GM21390 (cell line): ENCODE data around the gene EPHA2.
"Not testable (repeated sequence)": the region's sequence is repeated elsewhere in the genome, so short reads cannot be mapped to it uniquely, and the experiment has no call there.

Experiments
- ATAC-seq: cut with Tn5 transposase; IDR thresholded peaks from one replicate; pipeline ENCODE4 v1.9.1; 2021; ENCODE audit not compliant: unreplicated experiment

EPHA2 gene

DNA sequence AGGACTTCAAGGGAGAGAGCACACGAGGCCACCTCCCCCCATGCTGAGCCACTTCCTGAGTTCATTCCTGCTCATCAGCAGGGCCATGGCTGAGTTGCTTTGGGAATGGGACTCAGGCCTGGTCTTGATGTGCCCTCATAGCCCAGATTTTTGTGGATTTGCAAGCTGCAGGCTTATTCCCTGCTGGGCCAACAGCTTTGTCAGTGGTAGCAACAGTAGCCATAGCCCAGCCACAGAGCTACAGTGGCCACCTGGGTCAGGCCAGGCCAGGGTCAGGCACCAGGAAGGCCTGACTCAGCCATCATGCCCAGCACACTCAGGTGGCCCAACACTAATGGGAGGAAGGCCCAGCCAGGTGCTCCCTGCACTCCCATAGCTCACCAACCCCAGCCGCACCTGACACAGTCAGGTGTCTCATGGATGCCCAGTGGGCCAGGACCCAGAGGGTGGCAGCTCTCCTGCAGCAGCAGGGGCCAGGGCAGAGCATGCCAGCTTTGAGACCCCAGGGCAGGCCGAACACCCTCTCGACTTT is 33.5 kb downstream of the EPHA2 start:
- ATAC-seq, result no peak

DNA sequence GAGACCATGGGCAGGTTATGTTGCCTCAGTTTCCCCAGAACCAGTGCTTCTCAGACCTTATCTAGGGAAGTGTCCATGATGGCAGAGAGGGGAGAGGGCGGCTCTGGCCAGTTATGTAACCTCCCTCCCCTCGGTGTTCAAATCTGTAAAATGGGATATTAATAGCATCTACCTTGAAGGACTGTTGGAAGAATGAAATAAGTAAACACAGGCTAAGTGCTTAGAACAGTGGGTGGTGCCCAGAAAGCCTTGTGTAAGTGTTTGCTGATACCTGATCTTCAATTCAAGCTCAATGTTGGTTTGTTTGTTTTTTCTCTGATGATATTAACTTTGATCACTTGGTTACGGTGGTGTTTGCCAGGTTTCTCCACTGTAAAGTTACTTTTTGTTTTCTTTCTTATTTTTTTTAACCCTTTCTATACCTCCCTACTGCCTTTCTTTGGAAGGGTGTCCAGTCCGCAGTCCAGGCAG is 34.9 kb downstream of the EPHA2 start:
- no peak for ATAC-seq

GRCh38 chr1:16120407-16120806 is 35.5 kb downstream of the EPHA2 start:
- no peak for ATAC-seq

DNA sequence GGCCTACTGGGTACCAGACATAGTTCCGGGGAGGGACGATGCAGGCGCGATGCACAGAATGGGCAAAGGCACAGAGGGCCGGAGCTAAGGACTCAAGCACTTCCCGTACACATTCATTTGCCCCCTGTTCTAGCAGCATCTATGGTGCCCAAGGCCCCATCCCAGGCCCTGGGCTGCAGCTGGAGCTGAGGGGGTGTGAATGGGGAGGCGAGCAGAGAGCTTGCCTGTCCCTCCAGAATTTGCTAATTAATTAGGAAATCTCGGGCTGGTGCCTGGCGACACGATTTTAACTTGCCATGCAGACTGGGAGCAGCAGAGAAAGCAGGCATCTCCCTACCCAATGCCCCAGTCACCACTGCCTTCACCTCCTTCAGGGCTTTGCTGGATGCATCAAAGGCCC is 35.9 kb downstream of the EPHA2 start:
- no peak for ATAC-seq

DNA sequence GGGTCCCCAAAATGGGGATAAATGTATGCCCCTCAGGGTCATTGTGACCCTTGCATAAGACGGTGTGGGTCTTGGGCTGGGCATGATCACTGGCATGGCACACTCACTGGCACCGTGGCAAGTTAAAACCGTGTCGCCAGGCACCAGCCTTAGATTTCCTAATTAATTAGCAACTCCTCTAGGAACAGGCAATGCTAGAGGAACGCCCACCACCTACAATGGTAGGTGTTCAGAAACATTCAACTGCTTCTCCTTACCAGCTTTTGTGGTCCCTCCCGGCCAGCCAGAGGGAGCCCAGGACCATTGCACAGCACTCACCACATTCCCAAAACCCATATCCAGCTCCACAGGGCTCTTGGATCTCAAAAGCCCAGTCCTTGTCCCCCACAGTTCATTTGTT is 36.4 kb downstream of the EPHA2 start:
- no peak for ATAC-seq

DNA sequence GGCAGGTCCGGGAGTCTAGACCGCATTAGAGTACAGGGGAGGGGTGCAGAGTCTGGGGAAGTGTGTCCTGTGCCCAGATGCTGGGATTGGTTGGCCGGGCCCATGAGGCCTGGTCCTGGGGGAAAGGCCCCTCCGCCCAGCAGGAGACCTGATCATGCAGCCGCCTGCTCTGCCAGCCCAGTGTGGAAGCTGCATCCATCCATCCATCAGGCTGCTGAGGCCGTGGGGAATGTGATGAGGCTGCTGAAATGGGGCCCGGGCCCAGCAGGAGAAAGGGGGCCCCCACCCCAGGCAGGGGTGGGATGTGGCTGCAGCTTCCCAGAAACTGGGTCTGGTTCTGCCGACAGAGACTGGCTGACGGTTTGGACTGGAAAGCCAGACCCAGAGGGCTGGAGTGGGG is 37.2 kb downstream of the EPHA2 start:
- no peak for ATAC-seq

DNA sequence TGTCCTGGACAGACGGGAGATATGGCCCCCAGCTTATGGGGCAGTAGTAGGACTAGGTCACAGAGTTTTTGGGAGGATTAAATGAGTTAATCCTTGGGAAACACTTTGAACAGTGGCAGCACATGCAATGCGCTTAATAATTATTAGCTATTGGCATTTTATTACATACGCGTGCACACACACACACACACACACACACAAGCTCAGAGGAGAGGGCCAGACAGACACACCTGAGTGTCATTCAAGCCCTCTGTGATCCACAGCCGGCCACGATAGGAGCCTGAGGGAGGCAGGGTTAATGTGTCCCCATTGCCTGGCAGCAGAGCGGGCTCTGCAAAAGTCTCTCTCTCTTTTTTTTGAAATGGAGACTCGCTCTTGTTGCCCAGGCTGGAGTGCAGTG is 37.9 kb downstream of the EPHA2 start:
- ATAC-seq, result no peak

DNA sequence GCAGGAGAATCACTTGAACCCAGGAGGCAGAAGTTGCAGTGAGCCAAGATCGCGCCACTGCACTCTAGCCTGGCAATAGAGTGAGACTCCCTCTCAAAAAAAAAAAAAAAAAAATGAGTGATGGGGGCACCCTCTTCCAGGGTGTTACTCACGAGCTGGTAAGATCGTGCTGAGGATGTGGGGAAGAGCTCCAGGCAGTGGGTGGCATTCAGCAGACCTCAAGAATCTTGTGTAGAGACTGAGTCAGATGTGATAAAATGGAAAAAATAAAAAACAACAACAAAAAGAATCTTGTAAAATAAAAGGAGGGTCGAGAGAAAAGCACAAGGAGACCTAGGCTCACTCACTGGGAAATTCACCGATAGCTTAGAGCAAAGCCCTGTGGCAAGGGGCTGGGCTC is 38.5 kb downstream of the EPHA2 start:
- no peak for ATAC-seq

DNA sequence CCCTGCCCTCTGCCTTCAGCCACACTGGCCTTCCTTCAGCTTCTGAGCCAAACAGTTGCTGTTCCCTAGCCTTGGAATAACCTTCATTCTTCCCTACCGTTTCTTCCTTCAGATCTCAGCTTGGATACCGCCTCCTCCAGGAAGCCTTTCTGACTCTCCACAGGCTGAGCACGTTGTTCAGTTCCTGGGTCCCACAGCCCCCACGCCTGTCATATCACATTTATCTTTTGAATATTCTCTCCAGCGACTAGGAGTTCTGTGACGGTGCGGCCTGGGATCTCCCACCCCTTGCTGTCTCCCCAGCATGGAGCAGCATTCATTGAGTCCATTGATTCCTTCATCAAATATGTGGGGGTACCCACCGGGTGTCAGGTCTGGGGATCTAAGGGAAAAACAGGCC is 39.2 kb downstream of the EPHA2 start:
- no peak for ATAC-seq

DNA sequence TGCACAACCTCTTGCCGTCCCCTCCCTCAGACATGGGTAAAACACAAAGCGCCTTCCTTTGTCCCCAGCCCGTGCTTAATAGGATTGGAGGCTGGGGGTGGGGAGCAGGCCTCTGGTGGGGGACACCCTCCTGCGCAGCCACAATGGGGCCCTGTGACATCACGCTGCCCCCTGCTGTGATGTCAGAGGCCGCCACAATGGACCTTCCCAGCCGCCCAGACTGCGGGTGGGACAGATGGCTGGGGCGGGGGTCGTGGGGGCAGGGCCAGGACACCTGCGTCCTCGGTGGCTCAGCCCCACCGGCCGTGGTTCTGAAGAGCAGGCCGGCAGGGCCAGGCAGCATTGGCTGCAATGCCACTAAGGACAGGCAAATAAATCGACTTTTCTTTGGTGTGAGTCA is 39.9 kb downstream of the EPHA2 start:
- no peak for ATAC-seq

DNA sequence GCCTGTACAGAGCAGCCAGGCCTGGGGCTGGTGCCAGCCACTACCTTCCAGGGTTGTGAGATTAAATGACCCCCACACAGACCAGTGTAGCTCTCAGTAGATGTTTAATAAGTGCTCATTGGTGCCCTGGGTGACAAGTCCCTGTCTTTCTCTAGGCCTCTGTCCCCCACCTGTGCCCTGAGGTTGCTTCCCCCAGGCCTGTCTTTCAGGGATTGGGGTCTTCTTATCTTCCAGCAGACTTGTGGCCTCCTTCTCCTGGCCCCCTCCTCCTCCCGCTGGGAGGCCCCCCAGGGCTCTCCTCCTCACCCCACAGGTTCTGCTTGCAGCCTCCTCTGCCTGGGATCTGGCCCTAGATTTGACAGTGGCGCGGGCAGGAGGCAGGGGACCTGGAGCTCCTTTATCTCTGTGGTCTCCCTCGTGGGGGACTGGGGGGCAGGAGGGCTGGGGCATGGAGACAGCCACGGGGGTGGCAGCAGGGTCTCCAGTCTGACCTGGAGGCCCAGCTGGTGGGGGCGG is 40.3 kb downstream of the EPHA2 start:
- ATAC-seq, result no peak

GRCh38 chr1:16114527-16115467 is 41.1 kb downstream of the EPHA2 start:
- ATAC-seq, result no peak

DNA sequence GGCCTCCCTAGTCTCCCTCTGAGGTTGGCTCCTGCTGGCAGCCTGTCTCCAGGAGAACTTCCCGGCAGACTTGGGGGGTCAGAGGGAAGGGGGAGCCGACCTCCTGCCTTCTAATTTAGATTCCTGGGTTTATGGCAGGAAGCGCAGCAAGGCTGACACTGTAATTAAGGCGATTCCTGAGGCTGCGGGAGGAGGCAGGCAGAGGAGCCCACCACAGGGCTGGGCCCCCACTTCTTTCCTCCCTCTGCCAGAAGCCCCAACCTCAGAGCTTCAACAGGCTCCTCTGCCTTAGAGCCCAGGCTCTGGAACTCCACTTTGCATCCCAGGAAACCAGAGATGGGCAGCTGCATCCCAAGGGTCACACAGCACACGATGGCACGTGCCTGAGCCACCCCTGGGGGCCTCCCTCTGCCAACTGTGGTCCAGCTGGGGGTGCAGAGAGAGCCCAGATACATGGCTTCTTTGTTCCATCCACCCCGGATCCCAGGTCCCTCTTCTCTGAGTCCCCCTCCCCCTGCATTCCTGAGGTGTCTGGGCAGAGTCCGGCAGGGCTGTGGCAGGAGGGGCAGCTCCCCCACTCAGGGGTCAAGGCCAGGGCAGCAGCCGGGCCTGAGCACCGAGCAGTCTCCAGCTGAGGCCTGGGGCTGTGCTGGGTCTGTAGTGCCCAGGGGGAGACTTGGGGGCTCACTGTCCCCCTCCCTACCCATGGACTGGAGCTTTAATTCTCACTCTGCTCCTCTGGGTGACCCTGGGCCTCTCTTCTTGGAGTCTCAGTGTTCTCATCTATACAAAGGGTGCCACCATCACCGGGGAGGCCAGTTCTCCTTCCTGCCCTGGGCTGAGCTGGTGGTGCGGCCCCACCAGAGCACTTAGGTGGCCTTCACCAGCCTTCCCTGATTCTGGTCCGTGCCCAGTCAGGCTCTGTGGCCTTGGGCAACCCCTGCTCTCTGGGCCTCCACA is 43.0 kb downstream of the EPHA2 start:
- no peak for ATAC-seq

DNA sequence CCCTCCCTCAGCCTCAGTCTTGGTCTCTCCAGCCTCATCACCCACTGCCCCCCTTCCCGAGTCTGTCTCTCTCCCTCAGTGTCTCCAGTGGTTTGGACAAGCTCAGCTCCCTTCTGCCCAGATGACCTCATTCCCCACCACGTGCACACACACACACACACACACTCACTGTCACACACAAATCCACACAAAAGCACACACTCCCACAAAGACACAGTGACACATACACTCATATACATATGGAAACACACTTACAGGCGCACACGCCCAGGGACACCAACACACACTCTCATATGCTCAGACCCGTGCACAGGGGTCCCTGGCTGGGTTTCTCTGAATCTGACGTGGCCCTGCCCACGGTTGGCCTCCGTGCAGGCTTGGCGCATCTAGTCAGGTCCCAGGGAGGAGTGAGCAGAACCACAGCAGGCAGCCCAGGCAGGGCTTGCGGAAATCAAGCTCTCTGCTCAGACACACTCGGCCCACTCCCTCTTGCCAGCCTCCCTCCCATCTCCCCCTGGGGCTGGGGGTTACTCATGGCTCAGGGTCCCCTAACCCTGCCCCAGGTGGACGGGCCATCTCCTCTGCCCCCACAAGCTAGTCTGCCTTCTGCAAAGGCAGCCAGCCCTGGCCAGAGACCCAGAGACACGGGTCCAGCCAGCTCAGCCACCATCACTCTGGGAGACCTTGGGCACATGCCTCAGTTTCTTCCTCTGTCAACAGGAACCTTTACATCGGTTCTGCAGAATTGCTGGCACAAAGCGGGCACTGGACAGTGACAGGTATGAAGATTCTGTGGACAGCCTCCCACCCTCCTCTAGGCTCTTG is 43.9 kb downstream of the EPHA2 start:
- no peak for ATAC-seq

DNA sequence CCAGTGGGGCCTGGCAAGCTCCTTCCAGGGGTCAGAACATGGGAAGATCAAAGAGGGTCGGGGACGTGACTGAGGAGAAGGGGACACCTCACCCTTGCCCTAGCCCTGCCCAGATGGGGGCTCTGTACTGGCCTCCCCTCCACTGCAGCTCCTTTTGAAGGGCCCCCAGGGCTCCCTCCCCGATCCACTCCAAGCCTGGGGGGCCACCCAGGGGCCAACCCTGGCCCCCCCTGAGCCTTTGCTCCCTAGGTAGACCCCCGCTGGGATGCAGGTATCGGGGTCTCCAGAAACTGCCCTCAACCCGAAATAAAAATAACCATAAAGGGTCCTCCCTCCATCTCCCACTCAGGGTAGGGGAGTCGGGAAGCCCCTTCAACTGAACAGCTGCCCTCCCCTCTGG is 45.0 kb downstream of the EPHA2 start:
- no peak for ATAC-seq

- no peak for ATAC-seq
Measured at GRCh38 chr1:16110456-16110855, 45.4 kb downstream of the EPHA2 start.

GRCh38 chr1:16109571-16109970 is 46.3 kb downstream of the EPHA2 start:
- no peak for ATAC-seq

- ATAC-seq, result not testable (repeated sequence)
Measured at GRCh38 chr1:16107039-16107438, 48.8 kb downstream of the EPHA2 start.

DNA sequence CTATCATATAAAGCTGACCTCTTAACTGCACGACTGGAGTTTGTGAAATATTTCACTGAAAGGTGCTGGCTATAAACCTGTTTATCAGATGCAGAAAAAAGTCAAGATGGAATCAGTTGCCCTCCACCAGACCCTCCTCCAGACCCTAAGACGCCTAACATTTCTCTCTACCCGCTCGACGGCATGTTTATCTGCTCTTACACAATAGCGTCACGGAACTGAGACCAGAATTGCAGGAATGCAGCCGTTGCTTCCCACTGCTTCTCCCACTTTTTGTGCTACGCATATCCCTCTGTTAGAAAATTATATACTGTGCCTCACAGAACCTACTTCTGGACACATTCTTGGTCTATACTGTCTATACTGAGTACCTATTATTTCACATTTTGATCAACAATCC is 54.2 kb downstream of the EPHA2 start:
- ATAC-seq, result no peak

DNA sequence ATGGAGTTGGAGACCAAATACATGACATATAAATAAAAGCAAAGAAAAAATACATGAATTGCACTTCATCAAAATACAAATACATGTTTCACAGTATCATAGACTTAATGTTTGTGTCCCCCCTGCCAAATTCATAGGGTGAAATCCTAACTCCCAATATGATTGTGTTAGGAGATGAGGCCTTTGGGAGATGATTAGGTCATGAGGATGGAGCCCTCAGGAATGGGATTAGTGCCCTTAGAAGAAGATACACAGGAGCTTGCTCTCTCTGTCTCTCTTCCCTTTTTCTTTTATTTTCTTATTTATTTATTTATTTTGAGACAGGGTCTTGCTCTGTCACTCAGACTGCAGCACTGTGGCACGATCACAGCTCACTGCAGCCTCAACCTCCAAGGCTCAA is 56.5 kb downstream of the EPHA2 start:
- no peak for ATAC-seq
